K562 (cell line): ENCODE data around the gene GALNT5. TPM values are rescaled to one million over a fixed set of nuclear protein-coding genes. Genes with fewer than 3 reads are reported as not detected.

Experiments
- ATAC-seq: fragments of 200-7000 bp; cut with Tn5 transposase; 3 replicates; pipeline ENCODE4 v1.9.1; 2020; ENCODE audit warnings: moderate library complexity
- BruUV-seq: library from RNA; stranded (reverse); fragments of 400-500 nt; replicated peaks from 2 replicates; lab custom pipeline; 2021; lab: Mats Ljungman, UMichigan
- CTCF ChIA-PET: fragments of 300-600 bp; formaldehyde crosslinking; extraction: SDS; loops from one replicate; lab custom pipeline; 2021; ENCODE audit warnings: low intra/inter-chr PET ratio; lab: Yijun Ruan, JAX
- POLR2A ChIA-PET: fragments of 300-600, 350-650 bp; sonication (Branson Sonifier 250); formaldehyde crosslinking; extraction: SDS; loops from one replicate; lab custom pipeline; 2021; ENCODE audit warnings: antibody characterized with exemption, inconsistent platforms; lab: Yijun Ruan, JAX
- DNase-seq, 4 experiments: peaks; one replicate each; pipeline versions ENCODE4 v3.0.0 to v3.0.0-alpha.2; 2011 to 2018; ENCODE audit warnings: low spot score in 3 of 4, mixed read lengths in 3 of 4; ENCODE audit errors: extremely low read depth in 1 of 4
- FAIRE-seq: peaks from 2 replicates; lab custom pipeline; 2011; peaks lifted over from hg19 to GRCh38; lab: Jason Lieb, UNC
- H2AFZ ChIP-seq: 2 replicates; pipeline ENCODE4 v1.6.0; 2011; ENCODE audit warnings: low read depth, low read length, control low read depth, inconsistent platforms
- H3K27ac ChIP-seq: fragments of 200-600 bp; 3 replicates; pipeline ENCODE4 v1.8.0; 2011; ENCODE audit warnings: low read depth, mild to moderate bottlenecking, control low read depth, inconsistent platforms, low read length, moderate library complexity, mixed read lengths; ENCODE audit errors: extremely low read depth
- H3K27me3 ChIP-seq, 2 experiments: fragments of 300-600 bp in 1 of 2; 2 replicates in 1 of 2; 3 replicates in 1 of 2; pipeline versions ENCODE4 v1.6.0 to v1.8.0; 2011; ENCODE audit warnings: inconsistent platforms in 2 of 2, low read length in 2 of 2, mild to moderate bottlenecking in 1 of 2, mixed read lengths in 1 of 2, moderate library complexity in 1 of 2; ENCODE audit not compliant: control insufficient read depth in 2 of 2, insufficient read depth in 2 of 2
- H3K36me3 ChIP-seq: fragments of 300-600 bp; 3 replicates; pipeline ENCODE4 v1.8.0; 2011; ENCODE audit warnings: mild to moderate bottlenecking, low read length, inconsistent platforms; ENCODE audit not compliant: control insufficient read depth, insufficient read depth
- H3K4me1 ChIP-seq, 2 experiments: fragments of 200-600 bp in 1 of 2; replicated peaks in 1 of 2; 2 replicates in 1 of 2; 3 replicates in 1 of 2; pipeline versions ENCODE4 v1.5.1 to v1.8.0; 2011; ENCODE audit warnings: inconsistent platforms in 2 of 2, low read length in 2 of 2, mild to moderate bottlenecking in 1 of 2, mixed read lengths in 1 of 2, moderate library complexity in 1 of 2; ENCODE audit not compliant: control insufficient read depth in 2 of 2, insufficient read depth in 2 of 2
- H3K4me2 ChIP-seq: 2 replicates; pipeline ENCODE4 v1.6.1; 2011; ENCODE audit warnings: low read length, control low read depth, inconsistent platforms, mixed read lengths; ENCODE audit not compliant: insufficient read depth
- H3K4me3 ChIP-seq: fragments of 200-600 bp; sonication (generic), shearing (Covaris generic); 2 replicates; pipeline ENCODE4 v1.5.1; 2016; ENCODE audit warnings: control low read depth, inconsistent platforms
- H3K79me2 ChIP-seq: fragments of 200-600 bp; 3 replicates; pipeline ENCODE4 v1.8.0; 2011; ENCODE audit warnings: low read length, inconsistent platforms; ENCODE audit not compliant: control insufficient read depth, insufficient read depth
- H3K9ac ChIP-seq, 2 experiments: 2 replicates each; pipeline versions ENCODE4 v1.6.0 to v1.6.1; 2011; ENCODE audit warnings: low read depth in 2 of 2, low read length in 2 of 2, control low read depth in 1 of 2, inconsistent platforms in 1 of 2, mild to moderate bottlenecking in 1 of 2, mixed read lengths in 1 of 2; ENCODE audit not compliant: insufficient read depth in 1 of 2
- H3K9me1 ChIP-seq: one replicate; pipeline ENCODE4 v1.6.0; 2011; ENCODE audit warnings: inconsistent platforms, mild to moderate bottlenecking, low read length, moderate library complexity; ENCODE audit not compliant: control insufficient read depth, insufficient read depth
- H3K9me3 ChIP-seq: replicated peaks from 2 replicates; pipeline ENCODE4 v1.5.1; 2011; ENCODE audit warnings: low read depth, low read length, inconsistent platforms; ENCODE audit not compliant: control insufficient read depth, insufficient read depth
- H4K20me1 ChIP-seq: replicated peaks from 2 replicates; pipeline ENCODE4 v1.6.1; 2011; ENCODE audit warnings: low read length, inconsistent platforms, mixed read lengths; ENCODE audit not compliant: control insufficient read depth, insufficient read depth
- BACH1 ChIP-seq: fragments of 200-800 bp; sonication (Bioruptor generic); IDR thresholded peaks from 2 replicates; pipeline ENCODE4 v1.6.1; 2016; ENCODE audit warnings: missing genetic modification characterization, missing compliant biosample characterization
- CTBP1 ChIP-seq: fragments of 450-650 bp; IDR thresholded peaks from 2 replicates; pipeline ENCODE4 v1.6.1; 2016; ENCODE audit warnings: borderline replicate concordance
- EP300 ChIP-seq: IDR thresholded peaks from 2 replicates; pipeline ENCODE4 v1.6.1; 2012; ENCODE audit warnings: low read length, improper control_type of control experiment
- FOXJ2 ChIP-seq: fragments of 200-800 bp; sonication (Bioruptor generic); IDR thresholded peaks from 2 replicates; pipeline ENCODE4 v1.6.1; 2016; ENCODE audit warnings: missing genetic modification characterization, missing compliant biosample characterization
- FOXP1 ChIP-seq: sonication (generic); formaldehyde crosslinking; IDR thresholded peaks from 2 replicates; pipeline ENCODE4 v1.8.0; 2022; ENCODE audit warnings: mild to moderate bottlenecking, missing genetic modification reagents
- KDM5B ChIP-seq: fragments of 200-600 bp; sonication (generic); IDR thresholded peaks from 2 replicates; pipeline ENCODE4 v1.6.1; 2012; ENCODE audit warnings: low read depth, mild to moderate bottlenecking, moderate library complexity, low read length, control low read depth, inconsistent platforms; ENCODE audit not compliant: insufficient replicate concordance
- NFE2 ChIP-seq: IDR thresholded peaks from 2 replicates; pipeline ENCODE4 v1.6.1; 2014; ENCODE audit warnings: antibody characterized with exemption, low read depth
- ZNF239 ChIP-seq: fragments of 250-450 bp; sonication (Bioruptor Pico); IDR thresholded peaks from 2 replicates; pipeline ENCODE4 v1.4.0; 2020; ENCODE audit warnings: mild to moderate bottlenecking
- ZNF583 ChIP-seq: fragments of 250-450 bp; sonication (Bioruptor Pico); IDR thresholded peaks from 2 replicates; pipeline ENCODE4 v1.4.0; 2020
- ZNF780A ChIP-seq: fragments of 250-450 bp; sonication (Bioruptor Pico); IDR thresholded peaks from 2 replicates; pipeline ENCODE4 v1.5.0; 2021; ENCODE audit warnings: mild to moderate bottlenecking
- ZSCAN32 ChIP-seq: fragments of 450-650 bp; formaldehyde crosslinking; IDR thresholded peaks from 2 replicates; pipeline ENCODE4 v1.4.0; 2020; ENCODE audit warnings: mild to moderate bottlenecking, moderate library complexity
- WGBS: fragments of 100-300 bp; shearing (Covaris generic); methylation state at CpG from one replicate; pipeline ENCODE4 v1.1.6; 2016; ENCODE audit warnings: low coverage, mixed read lengths; ENCODE audit not compliant: insufficient coverage; ENCODE audit errors: missing lambda C conversion rate; 5-methylcytosine and 5-hydroxymethylcytosine counted together
- in situ Hi-C: fragments of 300-500 bp; cut with MboI; formaldehyde crosslinking; loops from 4 replicates; pipeline ENCODE4 v1.15.0; 2018; ENCODE audit warnings: inconsistent platforms, mixed read lengths
- intact Hi-C: fragments of 100-400 bp; cut with micrococcal nuclease; formaldehyde crosslinking; loops from 2 replicates; pipeline ENCODE4 v1.14.2; 2022
- polyA plus RNA-seq, 8 experiments: library from polyadenylated mRNA; depleted of rRNA in 4 of 8; stranded (reverse) in 5 of 8; unstranded in 3 of 8; fragments of >200 nt; fragmentation: Nextera tagmentation in 2 of 8; fragmentation: Illumina TruSeq in 1 of 8; extraction: Ambion mirVana in 2 of 8; extraction: Trizol in 1 of 8; gene quantifications; 2 replicates each; pipeline versions ENCODE4 v1.2.1 to v1.2.3, GENCODE V29; 2011 to 2014; ENCODE audit warnings: inconsistent platforms in 1 of 8, missing spikeins in 1 of 8
- total RNA-seq, 7 experiments: library from RNA; depleted of rRNA in 6 of 7; stranded (reverse); fragments of >200 nt in 6 of 7; fragmentation: Illumina TruSeq in 2 of 7; extraction: Trizol in 2 of 7; gene quantifications; 2 replicates each; pipeline versions ENCODE4 v1.2.1 to v1.2.3, GENCODE V29; 2011 to 2021; ENCODE audit warnings: low replicate concordance in 1 of 7
- TF ChIP-seq, protein P1 (sequence below): fragments of 450-650 bp; IDR thresholded peaks from 2 replicates; pipeline ENCODE4 v1.6.1; 2016
- TF ChIP-seq, protein P2 (sequence below): fragments of 450-650 bp; IDR thresholded peaks from 2 replicates; pipeline ENCODE4 v1.6.1; 2014; ENCODE audit warnings: low read depth, mild to moderate bottlenecking, moderate library complexity, borderline replicate concordance
- TF ChIP-seq, protein P3 (sequence below): fragments of 450-650 bp; IDR thresholded peaks from 2 replicates; pipeline ENCODE4 v1.6.1; 2016; ENCODE audit warnings: borderline replicate concordance
- TF ChIP-seq, protein P4 (sequence below), 2 experiments: IDR thresholded peaks; 2 replicates each; pipeline ENCODE4 v1.6.1; 2012; ENCODE audit warnings: improper control_type of control experiment in 2 of 2, low read depth in 2 of 2, low read length in 2 of 2, borderline replicate concordance in 1 of 2

GALNT5 gene
- total and polyA plus RNA-seq, 9 of the 15 experiments (the other 6 are each of a cell fraction or from before 2014, with no cell fraction given) = 21.6 to 73.0 (median 54.7) TPM

DNA sequence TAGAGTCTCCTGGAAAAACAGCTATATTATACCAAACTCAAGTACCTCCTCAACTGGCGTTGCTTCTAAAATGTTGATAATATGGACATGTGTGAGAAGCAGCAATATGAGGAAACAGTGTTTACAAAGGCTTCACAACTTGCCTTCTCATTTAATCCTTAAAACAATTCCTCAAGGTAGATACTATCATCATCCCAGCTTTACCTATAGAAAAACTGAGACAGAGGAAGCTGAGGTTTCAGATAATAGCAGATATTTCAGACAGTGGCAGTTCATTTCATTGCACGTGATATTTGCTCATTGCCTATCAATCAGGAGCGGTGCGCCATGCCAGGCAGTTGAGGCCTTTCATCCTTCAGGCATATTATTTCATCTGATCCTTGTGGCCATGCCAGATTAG lies 8.3 kb downstream of the GALNT5 start (continued):
- TF ChIP-seq, protein P1, sequence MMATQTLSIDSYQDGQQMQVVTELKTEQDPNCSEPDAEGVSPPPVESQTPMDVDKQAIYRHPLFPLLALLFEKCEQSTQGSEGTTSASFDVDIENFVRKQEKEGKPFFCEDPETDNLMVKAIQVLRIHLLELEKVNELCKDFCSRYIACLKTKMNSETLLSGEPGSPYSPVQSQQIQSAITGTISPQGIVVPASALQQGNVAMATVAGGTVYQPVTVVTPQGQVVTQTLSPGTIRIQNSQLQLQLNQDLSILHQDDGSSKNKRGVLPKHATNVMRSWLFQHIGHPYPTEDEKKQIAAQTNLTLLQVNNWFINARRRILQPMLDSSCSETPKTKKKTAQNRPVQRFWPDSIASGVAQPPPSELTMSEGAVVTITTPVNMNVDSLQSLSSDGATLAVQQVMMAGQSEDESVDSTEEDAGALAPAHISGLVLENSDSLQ = peak; percentile 5; the same call in 1 of the 2 replicates
- no peak for TF ChIP-seq BACH1

DNA sequence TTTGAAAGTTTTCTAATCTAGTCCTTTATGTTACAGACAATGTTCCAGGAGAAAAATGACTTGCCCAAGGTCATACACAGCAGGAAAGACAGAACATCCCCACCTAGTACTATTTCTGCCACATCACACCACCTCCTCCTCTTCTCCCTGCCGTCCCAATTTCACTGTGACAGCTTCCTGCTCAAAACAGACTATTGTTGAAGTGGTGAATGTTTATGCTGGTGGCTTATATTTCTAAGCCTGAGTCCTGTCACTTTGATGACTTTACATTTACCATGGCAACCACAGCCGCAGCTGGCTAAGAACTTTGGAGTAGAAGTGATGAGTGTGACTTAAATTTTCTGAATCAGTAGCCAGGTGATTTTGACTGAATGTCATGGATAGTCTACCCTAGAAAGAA lies 10.0 kb downstream of the GALNT5 start:
- no TSS peak for BruUV-seq
- FAIRE-seq (peak; percentile 35), DNase-seq (peak in 1 of 4 experiments; percentile 61), ATAC-seq (peak; percentile 3)
- Histone ChIP-seq H3K27ac (peak overlapping the region; percentile 21; the same call in 1 of the 3 replicates), H4K20me1 (no peaks in the 10 kb centered on the region), H2AFZ (no peak overlapping the region), H3K9me3 (no peaks in the 10 kb centered on the region), H3K9me1 (peaks cover 2% of the 10 kb centered on the region), H3K9ac (no peak overlapping the region), H3K27me3 (no peaks in the 10 kb centered on the region), H3K4me3 (no peak overlapping the region), H3K36me3 (peaks cover 83% of the 10 kb centered on the region), H3K4me2 (peak overlapping the region; percentile 20; the same call in 1 of the 2 replicates), H3K4me1 (peaks cover 9 to 75% of the 10 kb centered on the region in 2 experiments), H3K79me2 (peaks cover 98% of the 10 kb centered on the region)
- in situ Hi-C loops (no loop called here), intact Hi-C loops (loop anchor here (2.0 kb wide), 1 partner anchor 35 kb away; no protein-coding TSS in a partner anchor)
- 17% methylated on average over 2 of the region's 2 CpGs for WGBS
- POLR2A ChIA-PET = no interaction called here
- CTCF ChIA-PET = no interaction called here
- peak; percentile 72; the same call in 1 of the 2 replicates for TF ChIP-seq FOXJ2 (tag)
- TF ChIP-seq, protein P2, sequence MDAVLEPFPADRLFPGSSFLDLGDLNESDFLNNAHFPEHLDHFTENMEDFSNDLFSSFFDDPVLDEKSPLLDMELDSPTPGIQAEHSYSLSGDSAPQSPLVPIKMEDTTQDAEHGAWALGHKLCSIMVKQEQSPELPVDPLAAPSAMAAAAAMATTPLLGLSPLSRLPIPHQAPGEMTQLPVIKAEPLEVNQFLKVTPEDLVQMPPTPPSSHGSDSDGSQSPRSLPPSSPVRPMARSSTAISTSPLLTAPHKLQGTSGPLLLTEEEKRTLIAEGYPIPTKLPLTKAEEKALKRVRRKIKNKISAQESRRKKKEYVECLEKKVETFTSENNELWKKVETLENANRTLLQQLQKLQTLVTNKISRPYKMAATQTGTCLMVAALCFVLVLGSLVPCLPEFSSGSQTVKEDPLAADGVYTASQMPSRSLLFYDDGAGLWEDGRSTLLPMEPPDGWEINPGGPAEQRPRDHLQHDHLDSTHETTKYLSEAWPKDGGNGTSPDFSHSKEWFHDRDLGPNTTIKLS = 0 out of 2 replicates have a peak, but pooled peaks have one; percentile 23
- no peak for TF ChIP-seq EP300
- TF ChIP-seq NFE2 = peak; percentile 63
- TF ChIP-seq, protein P3, sequence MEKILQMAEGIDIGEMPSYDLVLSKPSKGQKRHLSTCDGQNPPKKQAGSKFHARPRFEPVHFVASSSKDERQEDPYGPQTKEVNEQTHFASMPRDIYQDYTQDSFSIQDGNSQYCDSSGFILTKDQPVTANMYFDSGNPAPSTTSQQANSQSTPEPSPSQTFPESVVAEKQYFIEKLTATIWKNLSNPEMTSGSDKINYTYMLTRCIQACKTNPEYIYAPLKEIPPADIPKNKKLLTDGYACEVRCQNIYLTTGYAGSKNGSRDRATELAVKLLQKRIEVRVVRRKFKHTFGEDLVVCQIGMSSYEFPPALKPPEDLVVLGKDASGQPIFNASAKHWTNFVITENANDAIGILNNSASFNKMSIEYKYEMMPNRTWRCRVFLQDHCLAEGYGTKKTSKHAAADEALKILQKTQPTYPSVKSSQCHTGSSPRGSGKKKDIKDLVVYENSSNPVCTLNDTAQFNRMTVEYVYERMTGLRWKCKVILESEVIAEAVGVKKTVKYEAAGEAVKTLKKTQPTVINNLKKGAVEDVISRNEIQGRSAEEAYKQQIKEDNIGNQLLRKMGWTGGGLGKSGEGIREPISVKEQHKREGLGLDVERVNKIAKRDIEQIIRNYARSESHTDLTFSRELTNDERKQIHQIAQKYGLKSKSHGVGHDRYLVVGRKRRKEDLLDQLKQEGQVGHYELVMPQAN = no peak
- TF ChIP-seq, protein P4, sequence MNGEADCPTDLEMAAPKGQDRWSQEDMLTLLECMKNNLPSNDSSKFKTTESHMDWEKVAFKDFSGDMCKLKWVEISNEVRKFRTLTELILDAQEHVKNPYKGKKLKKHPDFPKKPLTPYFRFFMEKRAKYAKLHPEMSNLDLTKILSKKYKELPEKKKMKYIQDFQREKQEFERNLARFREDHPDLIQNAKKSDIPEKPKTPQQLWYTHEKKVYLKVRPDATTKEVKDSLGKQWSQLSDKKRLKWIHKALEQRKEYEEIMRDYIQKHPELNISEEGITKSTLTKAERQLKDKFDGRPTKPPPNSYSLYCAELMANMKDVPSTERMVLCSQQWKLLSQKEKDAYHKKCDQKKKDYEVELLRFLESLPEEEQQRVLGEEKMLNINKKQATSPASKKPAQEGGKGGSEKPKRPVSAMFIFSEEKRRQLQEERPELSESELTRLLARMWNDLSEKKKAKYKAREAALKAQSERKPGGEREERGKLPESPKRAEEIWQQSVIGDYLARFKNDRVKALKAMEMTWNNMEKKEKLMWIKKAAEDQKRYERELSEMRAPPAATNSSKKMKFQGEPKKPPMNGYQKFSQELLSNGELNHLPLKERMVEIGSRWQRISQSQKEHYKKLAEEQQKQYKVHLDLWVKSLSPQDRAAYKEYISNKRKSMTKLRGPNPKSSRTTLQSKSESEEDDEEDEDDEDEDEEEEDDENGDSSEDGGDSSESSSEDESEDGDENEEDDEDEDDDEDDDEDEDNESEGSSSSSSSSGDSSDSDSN (IDR thresholded peaks at IDR 0.05; ENCODE audit: borderline replicate concordance in 1 of 2, low read depth in 2 of 2, low read length in 2 of 2) = no peak
- TF ChIP-seq FOXP1 (CRISPR knock-in tag) = no peak
- 0 out of 2 replicates have a peak, but pooled peaks have one; percentile 12 for TF ChIP-seq CTBP1
- no peak for TF ChIP-seq ZNF780A (CRISPR knock-in tag)
- TF ChIP-seq ZSCAN32 (CRISPR knock-in tag) = no peak
- no peak for TF ChIP-seq KDM5B
- TF ChIP-seq ZNF239 = no peak
- no peak for TF ChIP-seq ZNF583 (CRISPR knock-in tag)
